K562 (cell line): ENCODE results near the gene PKDREJ. TPM values are rescaled to one million over a fixed set of nuclear protein-coding genes. Genes with fewer than 3 reads are reported as not detected.

Experiments used
- ATAC-seq: fragments of 200-7000 bp; cut with Tn5 transposase; 3 replicates; pipeline ENCODE4 v1.9.1; 2020; ENCODE audit warnings: moderate library complexity
- BruUV-seq: library from RNA; stranded (reverse); fragments of 400-500 nt; replicated peaks from 2 replicates; lab custom pipeline; 2021; lab: Mats Ljungman, UMichigan
- CTCF ChIA-PET: fragments of 300-600 bp; formaldehyde crosslinking; extraction: SDS; loops from one replicate; lab custom pipeline; 2021; ENCODE audit warnings: low intra/inter-chr PET ratio; lab: Yijun Ruan, JAX
- POLR2A ChIA-PET: fragments of 300-600, 350-650 bp; sonication (Branson Sonifier 250); formaldehyde crosslinking; extraction: SDS; loops from one replicate; lab custom pipeline; 2021; ENCODE audit warnings: antibody characterized with exemption, inconsistent platforms; lab: Yijun Ruan, JAX
- DNase-seq, 4 experiments: peaks; one replicate each; pipeline versions ENCODE4 v3.0.0 to v3.0.0-alpha.2; 2011 to 2018; ENCODE audit warnings: low spot score in 3 of 4, mixed read lengths in 3 of 4; ENCODE audit errors: extremely low read depth in 1 of 4
- FAIRE-seq: peaks from 2 replicates; lab custom pipeline; 2011; peaks lifted over from hg19 to GRCh38; lab: Jason Lieb, UNC
- H2AFZ ChIP-seq: 2 replicates; pipeline ENCODE4 v1.6.0; 2011; ENCODE audit warnings: low read depth, low read length, control low read depth, inconsistent platforms
- H3K27ac ChIP-seq: fragments of 200-600 bp; 3 replicates; pipeline ENCODE4 v1.8.0; 2011; ENCODE audit warnings: low read depth, mild to moderate bottlenecking, control low read depth, inconsistent platforms, low read length, moderate library complexity, mixed read lengths; ENCODE audit errors: extremely low read depth
- H3K27me3 ChIP-seq, 2 experiments: fragments of 300-600 bp in 1 of 2; 2 replicates in 1 of 2; 3 replicates in 1 of 2; pipeline versions ENCODE4 v1.6.0 to v1.8.0; 2011; ENCODE audit warnings: inconsistent platforms in 2 of 2, low read length in 2 of 2, mild to moderate bottlenecking in 1 of 2, mixed read lengths in 1 of 2, moderate library complexity in 1 of 2; ENCODE audit not compliant: control insufficient read depth in 2 of 2, insufficient read depth in 2 of 2
- H3K36me3 ChIP-seq: fragments of 300-600 bp; 3 replicates; pipeline ENCODE4 v1.8.0; 2011; ENCODE audit warnings: mild to moderate bottlenecking, low read length, inconsistent platforms; ENCODE audit not compliant: control insufficient read depth, insufficient read depth
- H3K4me1 ChIP-seq, 2 experiments: fragments of 200-600 bp in 1 of 2; replicated peaks in 1 of 2; 2 replicates in 1 of 2; 3 replicates in 1 of 2; pipeline versions ENCODE4 v1.5.1 to v1.8.0; 2011; ENCODE audit warnings: inconsistent platforms in 2 of 2, low read length in 2 of 2, mild to moderate bottlenecking in 1 of 2, mixed read lengths in 1 of 2, moderate library complexity in 1 of 2; ENCODE audit not compliant: control insufficient read depth in 2 of 2, insufficient read depth in 2 of 2
- H3K4me2 ChIP-seq: 2 replicates; pipeline ENCODE4 v1.6.1; 2011; ENCODE audit warnings: low read length, control low read depth, inconsistent platforms, mixed read lengths; ENCODE audit not compliant: insufficient read depth
- H3K4me3 ChIP-seq: fragments of 200-600 bp; sonication (generic), shearing (Covaris generic); 2 replicates; pipeline ENCODE4 v1.5.1; 2016; ENCODE audit warnings: control low read depth, inconsistent platforms
- H3K79me2 ChIP-seq: fragments of 200-600 bp; 3 replicates; pipeline ENCODE4 v1.8.0; 2011; ENCODE audit warnings: low read length, inconsistent platforms; ENCODE audit not compliant: control insufficient read depth, insufficient read depth
- H3K9ac ChIP-seq, 2 experiments: 2 replicates each; pipeline versions ENCODE4 v1.6.0 to v1.6.1; 2011; ENCODE audit warnings: low read depth in 2 of 2, low read length in 2 of 2, control low read depth in 1 of 2, inconsistent platforms in 1 of 2, mild to moderate bottlenecking in 1 of 2, mixed read lengths in 1 of 2; ENCODE audit not compliant: insufficient read depth in 1 of 2
- H3K9me1 ChIP-seq: one replicate; pipeline ENCODE4 v1.6.0; 2011; ENCODE audit warnings: inconsistent platforms, mild to moderate bottlenecking, low read length, moderate library complexity; ENCODE audit not compliant: control insufficient read depth, insufficient read depth
- H3K9me3 ChIP-seq: replicated peaks from 2 replicates; pipeline ENCODE4 v1.5.1; 2011; ENCODE audit warnings: low read depth, low read length, inconsistent platforms; ENCODE audit not compliant: control insufficient read depth, insufficient read depth
- H4K20me1 ChIP-seq: replicated peaks from 2 replicates; pipeline ENCODE4 v1.6.1; 2011; ENCODE audit warnings: low read length, inconsistent platforms, mixed read lengths; ENCODE audit not compliant: control insufficient read depth, insufficient read depth
- CAMTA2 ChIP-seq: fragments of 250-450 bp; sonication (Bioruptor Pico); conservative IDR thresholded peaks from 2 replicates; pipeline ENCODE4 v1.5.1; 2022
- CCNT2 ChIP-seq: IDR thresholded peaks from 2 replicates; pipeline ENCODE4 v1.6.1; 2011; ENCODE audit warnings: borderline replicate concordance, low read depth, mild to moderate bottlenecking, moderate library complexity, mixed read lengths, low read length; ENCODE audit not compliant: insufficient read length; ENCODE audit errors: extremely low read depth
- EGR1 ChIP-seq: fragments of 450-650 bp; conservative IDR thresholded peaks from 2 replicates; pipeline ENCODE4 v1.6.1; 2017; ENCODE audit warnings: mild to moderate bottlenecking
- KLF13 ChIP-seq: fragments of 450-650 bp; IDR thresholded peaks from 2 replicates; pipeline ENCODE4 v1.6.1; 2016; ENCODE audit warnings: missing genetic modification characterization, low read depth, mild to moderate bottlenecking, missing compliant biosample characterization, moderate library complexity, borderline replicate concordance
- NCOA2 ChIP-seq, 2 experiments: fragments of 450-650 bp; IDR thresholded peaks; 2 replicates each; pipeline ENCODE4 v1.6.1; 2018; ENCODE audit warnings: mild to moderate bottlenecking in 2 of 2, moderate library complexity in 1 of 2; ENCODE audit not compliant: partially characterized antibody in 2 of 2
- PCBP1 ChIP-seq: fragments of 200-400 bp; formaldehyde crosslinking; IDR thresholded peaks from 2 replicates; pipeline ENCODE4 v1.6.1; 2018; ENCODE audit warnings: mild to moderate bottlenecking, low read depth, low read length; ENCODE audit not compliant: poor library complexity, severe bottlenecking
- POU5F1 ChIP-seq: fragments of 150-350 bp; IDR thresholded peaks from 2 replicates; pipeline ENCODE4 v1.6.1; 2014; ENCODE audit warnings: borderline replicate concordance, low read length, low read depth, mild to moderate bottlenecking; ENCODE audit not compliant: partially characterized antibody
- RCOR1 ChIP-seq, 2 experiments: IDR thresholded peaks; 2 replicates each; pipeline ENCODE4 v1.6.1; 2012; ENCODE audit warnings: low read depth in 2 of 2, low read length in 2 of 2, borderline replicate concordance in 1 of 2, improper control_type of control experiment in 1 of 2
- SAFB2 ChIP-seq: fragments of 200-400 bp; formaldehyde crosslinking; IDR thresholded peaks from 2 replicates; pipeline ENCODE4 v1.6.1; 2018; ENCODE audit warnings: borderline replicate concordance, low read length, low read depth, moderate library complexity; ENCODE audit not compliant: severe bottlenecking
- SIX5 ChIP-seq, 2 experiments: IDR thresholded peaks; 2 replicates each; pipeline ENCODE4 v1.6.1; 2011; ENCODE audit warnings: low read length in 2 of 2, borderline replicate concordance in 1 of 2, low read depth in 1 of 2, mild to moderate bottlenecking in 1 of 2, moderate library complexity in 1 of 2; ENCODE audit not compliant: insufficient read depth in 1 of 2
- U2AF2 ChIP-seq: fragments of 200-400 bp; formaldehyde crosslinking; optimal IDR thresholded peaks from 2 replicates; pipeline ENCODE3; 2017; ENCODE audit warnings: low read depth, mild to moderate bottlenecking, low read length
- ZNF146 ChIP-seq: IDR thresholded peaks from one replicate; pipeline ENCODE4 v1.6.1; 2018; ENCODE audit warnings: missing compliant biosample characterization; ENCODE audit not compliant: unreplicated experiment
- WGBS: fragments of 100-300 bp; shearing (Covaris generic); methylation state at CpG from one replicate; pipeline ENCODE4 v1.1.6; 2016; ENCODE audit warnings: low coverage, mixed read lengths; ENCODE audit not compliant: insufficient coverage; ENCODE audit errors: missing lambda C conversion rate; 5-methylcytosine and 5-hydroxymethylcytosine counted together
- in situ Hi-C: fragments of 300-500 bp; cut with MboI; formaldehyde crosslinking; loops from 4 replicates; pipeline ENCODE4 v1.15.0; 2018; ENCODE audit warnings: inconsistent platforms, mixed read lengths
- intact Hi-C: fragments of 100-400 bp; cut with micrococcal nuclease; formaldehyde crosslinking; loops from 2 replicates; pipeline ENCODE4 v1.14.2; 2022
- polyA plus RNA-seq, 8 experiments: library from polyadenylated mRNA; depleted of rRNA in 4 of 8; stranded (reverse) in 5 of 8; unstranded in 3 of 8; fragments of >200 nt; fragmentation: Nextera tagmentation in 2 of 8; fragmentation: Illumina TruSeq in 1 of 8; extraction: Ambion mirVana in 2 of 8; extraction: Trizol in 1 of 8; gene quantifications; 2 replicates each; pipeline versions ENCODE4 v1.2.1 to v1.2.3, GENCODE V29; 2011 to 2014; ENCODE audit warnings: inconsistent platforms in 1 of 8, missing spikeins in 1 of 8
- total RNA-seq, 7 experiments: library from RNA; depleted of rRNA in 6 of 7; stranded (reverse); fragments of >200 nt in 6 of 7; fragmentation: Illumina TruSeq in 2 of 7; extraction: Trizol in 2 of 7; gene quantifications; 2 replicates each; pipeline versions ENCODE4 v1.2.1 to v1.2.3, GENCODE V29; 2011 to 2021; ENCODE audit warnings: low replicate concordance in 1 of 7
- TF ChIP-seq, protein P1 (sequence below): fragments of 250-450 bp; sonication (Bioruptor Pico); IDR thresholded peaks from 2 replicates; pipeline ENCODE4 v1.5.0; 2021; ENCODE audit warnings: mild to moderate bottlenecking, moderate library complexity
- TF ChIP-seq, protein P2 (sequence below): fragments of 450-650 bp; formaldehyde crosslinking; IDR thresholded peaks from 2 replicates; pipeline ENCODE4 v1.4.0; 2020; ENCODE audit warnings: mild to moderate bottlenecking, moderate library complexity

The PKDREJ gene
- total and polyA plus RNA-seq, 9 of the 15 experiments (the other 6 are each of a cell fraction or from before 2014, with no cell fraction given), result 0.03 TPM; not detected in 8

- Histone ChIP-seq H3K36me3 (peaks cover 80% of the 10 kb centered on the region; the same call in 2 of the 3 replicates), H3K9me3 (no peaks in the 10 kb centered on the region), H3K27me3 (no peaks in the 10 kb centered on the region), H3K4me1 (no peaks in the 10 kb centered on the region; a peak in 2 of 5 replicates), H4K20me1 (no peaks in the 10 kb centered on the region), H3K4me2 (no peak overlapping the region), H3K27ac (no peak overlapping the region), H3K4me3 (no peak overlapping the region), H3K79me2 (no peaks in the 10 kb centered on the region), H3K9ac (no peak overlapping the region), H2AFZ (no peak overlapping the region), H3K9me1 (no peaks in the 10 kb centered on the region)
- in situ Hi-C loops (no loop called here), intact Hi-C loops (no loop called here)
- BruUV-seq, result no TSS peak
- ChIA-PET CTCF (no interaction called here), POLR2A (interaction anchor here (0.7 to 4.3 kb wide), 2 partner anchors 10 to 16 kb away, joined by 3 to 28 read pairs; partner anchors contain the start of gene TTC38)
- WGBS, result 92% methylated on average over 13 of the region's 22 CpGs
- FAIRE-seq, result no peak
- TF ChIP-seq SIX5 (IDR thresholded peaks at IDR 0.05; ENCODE audit: borderline replicate concordance in 1 of 2, insufficient read depth in 1 of 2, low read depth in 1 of 2, low read length in 2 of 2) (no peak), POU5F1 (no peak), EGR1 (no peak), CCNT2 (no peak), KLF13 (no peak), PCBP1 (no peak), U2AF2 (no peak), SAFB2 (no peak), RCOR1 (IDR thresholded peaks at IDR 0.05; ENCODE audit: borderline replicate concordance in 1 of 2, low read depth in 2 of 2, low read length in 2 of 2) (no peak), NCOA2 (IDR thresholded peaks at IDR 0.05; ENCODE audit: partially characterized antibody in 2 of 2) (no peak), ZNF146 (CRISPR knock-in tag) (no peak), CAMTA2 (no peak)
- TF ChIP-seq, protein P1, sequence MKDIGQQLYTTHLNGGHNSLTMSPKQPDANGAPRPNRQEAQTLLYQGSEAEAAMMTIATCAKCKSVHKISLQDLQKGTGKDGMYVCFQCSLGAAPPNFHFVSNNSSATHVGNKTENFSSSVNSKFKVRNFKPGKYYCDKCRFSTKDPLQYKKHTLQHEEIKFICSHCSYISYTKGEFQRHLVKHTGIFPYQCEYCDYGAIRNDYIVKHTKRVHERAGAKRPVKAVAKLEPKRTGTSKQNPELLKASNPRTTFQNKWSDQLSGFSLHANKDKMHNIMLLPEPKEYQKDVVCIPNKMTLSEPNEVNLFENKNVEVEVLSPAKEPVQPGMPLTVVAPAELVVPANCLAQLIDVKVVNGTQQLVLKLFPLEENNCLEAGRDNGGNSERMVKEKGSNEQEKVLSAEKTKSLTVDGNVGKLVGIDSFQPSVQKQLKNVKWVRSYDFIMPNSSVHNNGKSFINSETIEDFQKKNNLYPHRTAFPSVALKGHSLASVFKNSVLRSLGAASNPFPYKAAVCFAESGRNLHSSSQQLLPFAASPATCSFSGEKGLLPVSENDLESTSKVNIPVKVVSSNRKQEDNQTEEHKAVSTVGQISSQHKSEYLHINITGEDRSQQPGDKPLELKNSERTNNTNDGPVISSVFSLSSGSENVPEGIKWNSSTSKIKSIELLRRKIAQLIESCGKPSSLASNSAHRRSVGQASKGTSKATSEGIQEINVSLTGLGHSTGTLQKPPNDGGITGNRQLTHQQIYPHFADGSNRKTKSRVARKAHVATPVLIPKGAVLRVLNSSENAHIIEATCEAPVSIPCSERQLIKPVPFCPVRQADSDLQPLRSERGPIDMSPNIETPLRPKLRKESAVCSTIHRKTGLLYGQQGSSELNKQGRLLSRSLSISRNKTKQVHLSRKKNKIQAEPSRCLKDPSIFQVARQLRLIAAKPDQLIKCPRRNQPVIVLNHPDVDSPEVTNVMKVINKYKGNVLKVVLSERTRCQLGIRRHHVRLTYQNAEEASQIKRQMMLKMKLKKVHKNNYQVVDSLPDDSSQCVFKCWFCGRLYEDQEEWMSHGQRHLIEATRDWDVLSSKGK (CRISPR knock-in tag), result no peak
- TF ChIP-seq, protein P2, sequence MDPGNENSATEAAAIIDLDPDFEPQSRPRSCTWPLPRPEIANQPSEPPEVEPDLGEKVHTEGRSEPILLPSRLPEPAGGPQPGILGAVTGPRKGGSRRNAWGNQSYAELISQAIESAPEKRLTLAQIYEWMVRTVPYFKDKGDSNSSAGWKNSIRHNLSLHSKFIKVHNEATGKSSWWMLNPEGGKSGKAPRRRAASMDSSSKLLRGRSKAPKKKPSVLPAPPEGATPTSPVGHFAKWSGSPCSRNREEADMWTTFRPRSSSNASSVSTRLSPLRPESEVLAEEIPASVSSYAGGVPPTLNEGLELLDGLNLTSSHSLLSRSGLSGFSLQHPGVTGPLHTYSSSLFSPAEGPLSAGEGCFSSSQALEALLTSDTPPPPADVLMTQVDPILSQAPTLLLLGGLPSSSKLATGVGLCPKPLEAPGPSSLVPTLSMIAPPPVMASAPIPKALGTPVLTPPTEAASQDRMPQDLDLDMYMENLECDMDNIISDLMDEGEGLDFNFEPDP (CRISPR knock-in tag), result no peak
- no peak for ATAC-seq
- DNase-seq, result no peak
These were observed 15.8 kb upstream of the PKDREJ start for GRCh38 chr22:46278656-46279645.
